Smooth muscle cell (in vitro differentiated cells): Measurements from ENCODE around the gene LRIG1. TPM values are rescaled to one million over a fixed set of nuclear protein-coding genes. Genes with fewer than 3 reads are reported as not detected.

Experiments
- DNase-seq: peaks from one replicate; lab custom pipeline; 2025; ENCODE audit not compliant: unreplicated experiment; lab: John Stamatoyannopoulos, UW
- H2AFZ ChIP-seq: fragments of 200-600 bp; sonication (generic); 2 replicates; pipeline ENCODE4 v1.6.0; 2016; ENCODE audit warnings: antibody characterized with exemption, low read depth, mild to moderate bottlenecking
- H3F3A ChIP-seq: fragments of 200-600 bp; sonication (generic); 2 replicates; pipeline ENCODE4 v1.6.0; 2017; ENCODE audit warnings: antibody characterized with exemption, low read depth
- H3K27ac ChIP-seq: fragments of 200-600 bp; sonication (generic); 2 replicates; pipeline ENCODE4 v1.5.1; 2016; ENCODE audit warnings: low read depth, mild to moderate bottlenecking
- H3K27me3 ChIP-seq: fragments of 200-600 bp; sonication (generic); 2 replicates; pipeline ENCODE4 v1.6.1; 2016; ENCODE audit warnings: low read depth, mild to moderate bottlenecking
- H3K36me3 ChIP-seq: fragments of 200-600 bp; sonication (generic); 2 replicates; pipeline ENCODE4 v1.5.1; 2016; ENCODE audit warnings: low read depth
- H3K4me1 ChIP-seq: fragments of 200-600 bp; sonication (generic); 2 replicates; pipeline ENCODE4 v1.5.1; 2016; ENCODE audit warnings: low read depth
- H3K4me2 ChIP-seq: fragments of 200-600 bp; sonication (generic); 2 replicates; pipeline ENCODE4 v1.6.0; 2016; ENCODE audit warnings: mild to moderate bottlenecking
- H3K4me3 ChIP-seq: fragments of 200-600 bp; sonication (generic); 2 replicates; pipeline ENCODE4 v1.5.1; 2016; ENCODE audit warnings: mild to moderate bottlenecking
- H3K79me2 ChIP-seq: fragments of 200-600 bp; sonication (generic); 2 replicates; pipeline ENCODE4 v1.6.0; 2016; ENCODE audit warnings: low read depth, mild to moderate bottlenecking
- H3K9ac ChIP-seq: fragments of 200-600 bp; sonication (generic); 2 replicates; pipeline ENCODE4 v1.6.0; 2016; ENCODE audit warnings: low read depth
- H3K9me3 ChIP-seq: fragments of 200-600 bp; sonication (generic); replicated peaks from 2 replicates; pipeline ENCODE4 v1.5.1; 2016; ENCODE audit warnings: low read depth
- H4K20me1 ChIP-seq: fragments of 200-600 bp; sonication (generic); 2 replicates; pipeline ENCODE4 v1.6.0; 2016; ENCODE audit warnings: low read depth
- CTCF ChIP-seq: fragments of 200-600 bp; sonication (generic); IDR thresholded peaks from 2 replicates; pipeline ENCODE4 v1.5.1; 2017; ENCODE audit warnings: borderline replicate concordance, mild to moderate bottlenecking, antibody characterized with exemption; ENCODE audit not compliant: insufficient read depth, poor library complexity, severe bottlenecking
- WGBS: methylation state at CpG from one replicate; pipeline ENCODE4 v1.1.7; 2016; ENCODE audit warnings: low lambda C conversion rate; 5-methylcytosine and 5-hydroxymethylcytosine counted together
- polyA plus RNA-seq: library from polyadenylated mRNA; unstranded; fragments of >200 nt; fragmentation: Nextera tagmentation; extraction: Ambion mirVana; gene quantifications from 2 replicates; pipeline ENCODE4 v1.2.1, GENCODE V29; 2016
- total RNA-seq: library from RNA; depleted of rRNA; stranded (reverse); fragments of >200 nt; gene quantifications from 2 replicates; pipeline ENCODE4 v1.2.3, GENCODE V29; 2014

The LRIG1 gene
- total and polyA plus RNA-seq, 2 experiments from 2014 or later: 26.5 to 31.3 TPM

GRCh38 chr3:66486202-66486601, 14.6 kb downstream of the LRIG1 start:
- Histone ChIP-seq H3K9ac (peak overlapping the region; percentile 24), H3K9me3 (no peaks in the 10 kb centered on the region), H3K4me3 (no peak overlapping the region), H3K4me2 (peak overlapping the region; percentile 64), H3K36me3 (no peaks in the 10 kb centered on the region), H3F3A (peaks cover 14% of the 10 kb centered on the region), H4K20me1 (peaks cover 10% of the 10 kb centered on the region), H3K4me1 (peaks cover 84% of the 10 kb centered on the region), H3K79me2 (peaks cover 64% of the 10 kb centered on the region), H3K27me3 (no peaks in the 10 kb centered on the region), H3K27ac (peak overlapping the region; percentile 69), H2AFZ (no peak overlapping the region)
- no peak for TF ChIP-seq CTCF
- WGBS: 82% methylated on average over 6 of the region's 6 CpGs
- DNase-seq: no peak

- peaks cover 16% of the 10 kb centered on the region for H3F3A ChIP-seq
- H3K4me2 ChIP-seq: peak overlapping the region; percentile 44
- H3K79me2 ChIP-seq: peaks cover 61% of the 10 kb centered on the region
- H3K9ac ChIP-seq: no peak overlapping the region
- no peak for DNase-seq
- peaks cover 5% of the 10 kb centered on the region for H4K20me1 ChIP-seq
- 40% methylated on average over 12 of the region's 12 CpGs for WGBS
- peaks cover 84% of the 10 kb centered on the region for H3K4me1 ChIP-seq
- no peaks in the 10 kb centered on the region for H3K36me3 ChIP-seq
- no peaks in the 10 kb centered on the region for H3K9me3 ChIP-seq
- H3K4me3 ChIP-seq: no peak overlapping the region
- no peaks in the 10 kb centered on the region for H3K27me3 ChIP-seq
- peak overlapping the region; percentile 69 for H3K27ac ChIP-seq
- H2AFZ ChIP-seq: no peak overlapping the region
- TF ChIP-seq CTCF: no peak
Measured at GRCh38 chr3:66485291-66485968, 15.4 kb downstream of the LRIG1 start.

- Histone ChIP-seq H3K4me1 (peaks cover 82% of the 10 kb centered on the region), H4K20me1 (no peaks in the 10 kb centered on the region), H3K27ac (peak overlapping the region; percentile 91), H3K79me2 (peaks cover 58% of the 10 kb centered on the region), H3K36me3 (no peaks in the 10 kb centered on the region), H3K4me3 (no peak overlapping the region), H3K27me3 (no peaks in the 10 kb centered on the region), H2AFZ (no peak overlapping the region), H3K4me2 (peak overlapping the region; percentile 44), H3F3A (peaks cover 16% of the 10 kb centered on the region), H3K9me3 (no peaks in the 10 kb centered on the region), H3K9ac (peak overlapping the region; percentile 58)
- TF ChIP-seq CTCF: no peak
- 70% methylated on average over 9 of the region's 9 CpGs for WGBS
- no peak for DNase-seq
Measured at GRCh38 chr3:66484106-66484844, 16.5 kb downstream of the LRIG1 start.
